Vagina (tissue), 2 donors: ENCODE data around the gene DOC2B. TPM values are rescaled to one million over a fixed set of nuclear protein-coding genes. Genes with fewer than 3 reads are reported as not detected.

Experiments used
- DNase-seq, 2 donors: peaks; one replicate each; pipeline ENCODE4 v3.0.0-alpha.2; 2017; ENCODE audit errors: extremely low spot score in 2 of 2
- H3K27ac ChIP-seq: fragments of 200-600 bp; sonication (generic); one replicate; pipeline ENCODE4 v1.5.1; 2019
- H3K27me3 ChIP-seq: fragments of 200-600 bp; sonication (generic); one replicate; pipeline ENCODE4 v1.5.1; 2019
- H3K36me3 ChIP-seq, 2 donors: fragments of 200-600 bp; sonication (generic); one replicate each; pipeline ENCODE4 v1.5.1; 2017 to 2019
- H3K4me1 ChIP-seq: fragments of 200-600 bp; sonication (generic); one replicate; pipeline ENCODE4 v1.5.1; 2019
- H3K4me3 ChIP-seq, 2 donors: fragments of 200-600 bp; sonication (generic); 1 replicate in 1 of 2; 2 replicates in 1 of 2; pipeline ENCODE4 v1.5.1; 2016 to 2019
- H3K9me3 ChIP-seq: fragments of 200-600 bp; sonication (generic); one replicate; pipeline ENCODE4 v1.5.1; 2019
- POLR2A ChIP-seq, 2 donors: fragments of 450-650 bp; IDR thresholded peaks; one replicate each; pipeline ENCODE4 v1.6.1; 2017; ENCODE audit warnings: antibody characterized with exemption in 2 of 2, mild to moderate bottlenecking in 2 of 2, moderate library complexity in 2 of 2
- POLR2AphosphoS5 ChIP-seq, 2 donors: sonication (generic); formaldehyde crosslinking; IDR thresholded peaks; one replicate each; pipeline ENCODE4 v1.9.0; 2017; ENCODE audit warnings: antibody characterized with exemption in 2 of 2, mild to moderate bottlenecking in 2 of 2, low read depth in 1 of 2; ENCODE audit not compliant: insufficient read depth in 1 of 2
- intact Hi-C: fragments of 100-400 bp; cut with DNase I; formaldehyde crosslinking; loops from one replicate; pipeline ENCODE4 v1.15.1; 2023
- total RNA-seq: library from RNA; depleted of rRNA; stranded (reverse); fragments of >200 nt; gene quantifications from one replicate; pipeline ENCODE4 v1.2.3, GENCODE V29; 2016
- TF ChIP-seq, protein P1 (sequence below), 3 experiments: fragments of 450-650 bp in 2 of 3; fragments of 200-600 bp in 1 of 3; sonication (generic) in 1 of 3; IDR thresholded peaks; one replicate each; pipeline ENCODE4 v1.5.1; 2017 to 2019; ENCODE audit warnings: antibody characterized with exemption in 3 of 3, mild to moderate bottlenecking in 2 of 3, moderate library complexity in 2 of 3

DOC2B gene
- total RNA-seq, 1 donor from 2014 or later: 10.1 TPM

DNA sequence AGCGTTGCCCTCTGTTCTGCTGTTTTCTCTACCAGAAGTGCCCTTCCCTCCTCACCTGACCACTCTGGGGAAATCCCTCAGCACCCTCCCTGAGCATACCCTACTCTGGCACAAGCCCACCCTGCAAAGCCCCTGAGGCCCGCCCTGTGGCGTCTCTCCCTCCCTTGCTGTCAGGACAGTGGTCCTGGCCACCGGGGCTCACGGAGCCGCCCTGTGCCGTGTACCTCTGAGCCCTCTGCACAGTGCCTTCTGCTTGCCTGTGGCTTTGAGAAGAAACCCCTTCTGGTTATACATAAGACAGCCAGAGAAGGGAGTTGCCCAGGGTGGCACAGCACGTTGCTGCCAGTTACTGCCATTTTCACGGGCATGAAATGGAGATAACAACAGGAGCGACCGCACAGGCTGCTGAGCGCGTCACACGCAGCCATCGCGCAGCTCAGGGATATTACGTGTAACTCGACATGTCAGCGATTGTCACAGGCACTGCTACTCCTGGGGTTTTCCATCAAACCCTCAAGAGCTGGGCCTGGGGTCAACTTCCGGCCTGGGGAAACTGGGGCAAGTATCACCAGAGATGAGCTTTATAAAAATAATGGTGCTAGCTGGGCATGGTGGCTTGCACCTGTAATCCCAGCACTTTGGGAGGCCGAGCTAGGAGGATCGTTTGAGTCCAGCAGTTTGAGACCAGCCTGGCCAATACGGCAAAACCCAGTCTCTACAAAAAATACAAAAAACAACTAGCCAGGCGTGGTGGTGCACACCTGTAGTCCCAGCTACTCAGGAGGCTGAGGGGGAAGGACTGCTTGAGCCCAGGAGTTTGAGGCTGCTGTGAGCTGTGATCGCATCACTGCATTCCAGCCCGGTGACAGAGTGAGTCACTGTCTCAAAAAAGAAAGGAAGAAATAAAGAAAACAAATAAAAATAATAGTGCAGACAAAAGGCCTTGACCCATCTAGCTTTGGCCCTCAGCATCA is 29.3 kb downstream of the DOC2B start:
- no peak for TF ChIP-seq POLR2AphosphoS5 (IDR thresholded peaks at IDR 0.05; ENCODE audit: insufficient read depth in 1 of 2, low read depth in 1 of 2)
- TF ChIP-seq, protein P1, sequence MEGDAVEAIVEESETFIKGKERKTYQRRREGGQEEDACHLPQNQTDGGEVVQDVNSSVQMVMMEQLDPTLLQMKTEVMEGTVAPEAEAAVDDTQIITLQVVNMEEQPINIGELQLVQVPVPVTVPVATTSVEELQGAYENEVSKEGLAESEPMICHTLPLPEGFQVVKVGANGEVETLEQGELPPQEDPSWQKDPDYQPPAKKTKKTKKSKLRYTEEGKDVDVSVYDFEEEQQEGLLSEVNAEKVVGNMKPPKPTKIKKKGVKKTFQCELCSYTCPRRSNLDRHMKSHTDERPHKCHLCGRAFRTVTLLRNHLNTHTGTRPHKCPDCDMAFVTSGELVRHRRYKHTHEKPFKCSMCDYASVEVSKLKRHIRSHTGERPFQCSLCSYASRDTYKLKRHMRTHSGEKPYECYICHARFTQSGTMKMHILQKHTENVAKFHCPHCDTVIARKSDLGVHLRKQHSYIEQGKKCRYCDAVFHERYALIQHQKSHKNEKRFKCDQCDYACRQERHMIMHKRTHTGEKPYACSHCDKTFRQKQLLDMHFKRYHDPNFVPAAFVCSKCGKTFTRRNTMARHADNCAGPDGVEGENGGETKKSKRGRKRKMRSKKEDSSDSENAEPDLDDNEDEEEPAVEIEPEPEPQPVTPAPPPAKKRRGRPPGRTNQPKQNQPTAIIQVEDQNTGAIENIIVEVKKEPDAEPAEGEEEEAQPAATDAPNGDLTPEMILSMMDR (IDR thresholded peaks at IDR 0.05): no peak
- no peak for TF ChIP-seq POLR2A (IDR thresholded peaks at IDR 0.05)
- Histone ChIP-seq H3K4me3 (no peak overlapping the region), H3K36me3 (no peaks in the 10 kb centered on the region), H3K27ac (no peak overlapping the region), H3K27me3 (no peaks in the 10 kb centered on the region), H3K4me1 (no peaks in the 10 kb centered on the region), H3K9me3 (no peaks in the 10 kb centered on the region)
- intact Hi-C loops: no loop called here
- DNase-seq: no peak

DNA sequence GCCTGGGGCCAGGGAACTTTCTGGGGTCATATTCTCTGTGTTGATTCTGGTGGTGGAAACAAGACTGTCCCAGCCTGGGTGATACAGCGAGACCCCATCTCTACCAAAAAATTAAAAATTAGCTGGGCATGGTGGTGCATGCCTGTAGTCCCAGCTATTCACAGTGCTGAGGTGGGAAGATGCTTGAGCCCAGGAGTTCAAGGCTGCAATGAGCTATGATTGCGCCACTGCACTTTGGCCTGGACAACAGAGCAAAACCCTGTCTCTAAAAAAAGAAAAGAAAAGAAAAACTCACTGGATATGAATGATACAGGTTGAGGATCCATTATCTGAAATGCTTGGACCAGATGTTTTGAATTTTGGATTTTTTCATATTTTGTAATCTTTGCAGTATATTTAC is 30.4 kb downstream of the DOC2B start:
- DNase-seq: no peak
- intact Hi-C loops: no loop called here
- no peak for TF ChIP-seq POLR2AphosphoS5 (IDR thresholded peaks at IDR 0.05; ENCODE audit: insufficient read depth in 1 of 2, low read depth in 1 of 2)
- TF ChIP-seq, protein P1 (IDR thresholded peaks at IDR 0.05): no peak
- no peak for TF ChIP-seq POLR2A (IDR thresholded peaks at IDR 0.05)
- Histone ChIP-seq H3K36me3 (no peaks in the 10 kb centered on the region), H3K9me3 (no peaks in the 10 kb centered on the region), H3K27ac (no peak overlapping the region), H3K4me1 (no peaks in the 10 kb centered on the region), H3K27me3 (no peaks in the 10 kb centered on the region), H3K4me3 (no peak overlapping the region)

DNA sequence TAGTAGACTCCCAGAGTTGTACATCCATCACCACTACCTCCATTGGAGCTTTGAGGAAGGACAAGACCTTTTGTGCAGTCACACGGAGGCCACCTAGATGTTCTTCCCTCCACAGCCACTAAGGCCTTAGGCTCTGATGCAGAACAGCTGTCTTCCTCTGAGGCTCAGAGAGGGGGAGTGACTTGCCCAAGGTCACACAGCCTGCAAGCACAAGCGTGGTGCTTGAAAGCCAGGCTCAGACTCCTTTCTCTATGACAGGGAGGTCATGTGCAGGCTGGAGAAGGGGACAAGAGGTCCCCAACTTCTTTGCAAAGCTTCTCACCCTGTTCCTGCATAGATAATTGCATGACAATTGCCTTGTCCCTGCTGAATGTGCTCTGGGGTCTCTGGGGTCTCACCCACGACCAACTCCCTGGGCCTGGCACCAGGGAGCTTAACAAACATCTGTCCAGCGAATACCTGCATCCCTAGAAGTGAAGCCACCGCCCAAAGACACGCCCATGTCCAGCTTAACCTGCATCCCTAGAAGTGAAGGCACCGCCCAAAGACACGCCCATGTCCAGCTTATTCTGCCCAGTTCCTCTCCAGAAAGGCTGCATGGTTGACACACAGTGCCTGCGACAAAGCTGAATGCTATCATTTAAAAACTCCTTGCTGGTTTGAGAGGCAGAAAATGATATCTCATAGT is 31.4 kb downstream of the DOC2B start:
- Histone ChIP-seq H3K9me3 (no peaks in the 10 kb centered on the region), H3K36me3 (no peaks in the 10 kb centered on the region), H3K4me1 (no peaks in the 10 kb centered on the region), H3K27ac (no peak overlapping the region), H3K27me3 (no peaks in the 10 kb centered on the region), H3K4me3 (no peak overlapping the region)
- no peak for DNase-seq
- no peak for TF ChIP-seq POLR2AphosphoS5 (IDR thresholded peaks at IDR 0.05; ENCODE audit: insufficient read depth in 1 of 2, low read depth in 1 of 2)
- TF ChIP-seq POLR2A (IDR thresholded peaks at IDR 0.05): no peak
- TF ChIP-seq, protein P1 (IDR thresholded peaks at IDR 0.05): no peak
- intact Hi-C loops: no loop called here

DNA sequence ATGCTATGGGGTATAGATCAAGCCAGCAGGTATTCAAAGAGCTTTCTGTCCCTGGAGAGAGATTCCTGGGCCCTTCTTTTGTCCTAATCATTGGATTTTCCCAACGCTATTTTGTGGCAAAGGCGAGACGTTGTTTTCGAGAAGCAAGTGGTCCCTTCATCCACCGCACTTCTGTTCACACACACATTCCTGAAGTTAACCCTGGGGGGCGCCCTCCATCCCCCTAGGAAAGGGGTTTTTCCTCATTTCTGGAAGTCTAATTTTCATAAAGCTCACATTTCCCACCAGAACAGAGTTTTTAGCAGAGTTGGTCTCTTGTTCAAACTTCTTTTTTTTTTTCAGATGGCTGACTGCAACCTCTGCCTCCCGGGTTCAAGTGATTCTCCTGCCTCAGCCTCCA is 32.2 kb downstream of the DOC2B start:
- Histone ChIP-seq H3K4me3 (no peak overlapping the region), H3K27ac (no peak overlapping the region), H3K27me3 (no peaks in the 10 kb centered on the region), H3K36me3 (no peaks in the 10 kb centered on the region), H3K4me1 (no peaks in the 10 kb centered on the region), H3K9me3 (no peaks in the 10 kb centered on the region)
- TF ChIP-seq POLR2A (IDR thresholded peaks at IDR 0.05) (no peak), POLR2AphosphoS5 (IDR thresholded peaks at IDR 0.05; ENCODE audit: insufficient read depth in 1 of 2, low read depth in 1 of 2) (no peak)
- TF ChIP-seq, protein P1 (IDR thresholded peaks at IDR 0.05): no peak
- DNase-seq: no peak
- intact Hi-C loops: no loop called here
